Frontal cortex (tissue), 4 donors: Measurements from ENCODE around the gene IGSF22. TPM values are rescaled to one million over a fixed set of nuclear protein-coding genes. Genes with fewer than 3 reads are reported as not detected.
"Not testable (repeated sequence)": the region's sequence is repeated elsewhere in the genome, so short reads cannot be mapped to it uniquely, and the experiment has no call there.

Experiments
- DNase-seq, 2 donors: peaks; one replicate each; pipeline ENCODE4 v3.0.0; 2012; ENCODE audit warnings: low spot score in 2 of 2
- FAIRE-seq: peaks from 2 replicates; lab custom pipeline; 2012; peaks lifted over from hg19 to GRCh38; lab: Jason Lieb, UNC
- total RNA-seq: library from RNA; depleted of rRNA; stranded (reverse); fragments of >200 nt; gene quantifications from one replicate; pipeline ENCODE4 v1.2.3, GENCODE V29; 2014
- donor health status: control.
- donor health status: control.
- donor health status: control.

The IGSF22 gene
- total RNA-seq, 1 donor from 2014 or later: not detected

GRCh38 chr11:18698341-18699268 is 27.4 kb downstream of the IGSF22 start, which contains the start of gene TMEM86A:
TSS of gene TMEM86A (plus strand) at chr11:18698779. CDS start at chr11:18698887, 108 bp downstream.
- DNase-seq (peak; percentile 93 to 97), FAIRE-seq (no peak)

- no peak for FAIRE-seq
- DNase-seq: no peak
These were observed 28.4 kb downstream of the IGSF22 start for GRCh38 chr11:18697576-18697975.

GRCh38 chr11:18696638-18697225 is 29.3 kb downstream of the IGSF22 start:
- DNase-seq (no peak), FAIRE-seq (no peak)

- DNase-seq: no peak
- FAIRE-seq: no peak
These were observed 32.8 kb downstream of the IGSF22 start for GRCh38 chr11:18692941-18693760.

- not testable (repeated sequence) for DNase-seq, FAIRE-seq
These were observed 34.4 kb downstream of the IGSF22 start for GRCh38 chr11:18691467-18692140.

GRCh38 chr11:18684267-18684666 is 41.7 kb downstream of the IGSF22 start:
- DNase-seq: no peak
- no peak for FAIRE-seq

- DNase-seq: no peak
- no peak for FAIRE-seq
These were observed 43.5 kb downstream of the IGSF22 start for GRCh38 chr11:18682466-18682865.

- DNase-seq, FAIRE-seq: not testable (repeated sequence)
These were observed 44.0 kb downstream of the IGSF22 start for GRCh38 chr11:18681949-18682348.

GRCh38 chr11:18677560-18677959 is 48.4 kb downstream of the IGSF22 start:
- FAIRE-seq: no peak
- DNase-seq: no peak

- FAIRE-seq (no peak), DNase-seq (no peak)
These were observed 49.2 kb downstream of the IGSF22 start for GRCh38 chr11:18676803-18677202.

- not testable (repeated sequence) for FAIRE-seq, DNase-seq
These were observed 53.8 kb downstream of the IGSF22 start for GRCh38 chr11:18672209-18672608.

GRCh38 chr11:18671246-18671645 is 54.7 kb downstream of the IGSF22 start:
- DNase-seq (no peak), FAIRE-seq (no peak)

- no peak for DNase-seq
These were observed 56.3 kb downstream of the IGSF22 start for GRCh38 chr11:18669711-18670110.

GRCh38 chr11:18669219-18669596 is 56.8 kb downstream of the IGSF22 start:
- DNase-seq: no peak
- no peak for FAIRE-seq

More at GRCh38 chr11:18669711-18670110, 56.3 kb downstream of the IGSF22 start:
- FAIRE-seq: no peak

GRCh38 chr11:18668131-18668530 is 57.9 kb downstream of the IGSF22 start:
- FAIRE-seq (no peak), DNase-seq (no peak)

- FAIRE-seq, DNase-seq: not testable (repeated sequence)
These were observed 60.6 kb downstream of the IGSF22 start for GRCh38 chr11:18665353-18665872.

GRCh38 chr11:18657673-18658072 is 68.3 kb downstream of the IGSF22 start:
- DNase-seq (no peak), FAIRE-seq (no peak)
